Measurements from ENCODE around the gene MATN4. TPM values are rescaled to one million over a fixed set of nuclear protein-coding genes. Genes with fewer than 3 reads are reported as not detected.

MATN4 gene
- polyA plus RNA-seq, 1 donor from 2014 or later: not detected

DNA sequence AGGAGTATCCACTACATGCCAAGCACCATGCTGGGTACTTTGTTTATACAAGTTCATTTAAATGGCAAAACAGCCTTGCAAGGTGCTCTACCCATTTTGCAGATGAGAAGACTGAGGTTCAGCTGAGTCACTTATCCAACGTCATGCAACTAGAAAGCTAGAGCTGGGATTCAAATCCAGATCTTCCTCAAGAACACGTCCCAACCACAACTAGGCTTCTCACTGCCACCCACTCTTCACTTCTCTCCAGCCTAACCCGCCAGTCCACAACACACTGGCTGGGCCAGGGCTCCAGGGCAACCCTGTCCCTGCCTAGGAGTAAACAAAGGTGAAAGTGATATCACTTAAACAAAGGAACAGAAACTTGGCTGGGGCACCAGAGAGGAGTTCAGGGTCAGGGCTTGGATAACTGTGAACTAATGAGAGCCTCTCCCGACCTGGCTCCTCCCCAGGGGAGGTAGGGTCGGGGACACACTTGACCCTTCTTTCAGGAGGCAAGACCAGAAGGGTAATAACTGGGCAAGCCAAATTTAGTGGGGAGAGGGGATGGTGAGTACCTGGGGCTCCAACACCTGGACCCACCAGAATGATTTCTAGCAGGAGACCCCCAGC is 32.2 kb upstream of the MATN4 start:
- no peaks in the 10 kb centered on the region for H3K9me3 ChIP-seq (ENCODE audit: low read length)
- no peak overlapping the region for H3K27ac ChIP-seq (ENCODE audit: low read length)
- H4K20me1 ChIP-seq (ENCODE audit: insufficient read depth): no peaks in the 10 kb centered on the region
- no peak overlapping the region for H2AFZ ChIP-seq (ENCODE audit: low read depth, low read length)
- H3K9me2 ChIP-seq (ENCODE audit: insufficient read depth, low read length): no peaks in the 10 kb centered on the region
- no peak overlapping the region for H3K4me3 ChIP-seq (ENCODE audit: low read length)
- no peak for TF ChIP-seq MXI1 (conservative IDR thresholded peaks at IDR 0.05; ENCODE audit: poor library complexity, severe bottlenecking)
- TF ChIP-seq EZH2 (IDR thresholded peaks at IDR 0.05; ENCODE audit: borderline replicate concordance, insufficient read depth, low read length, poor library complexity, severe bottlenecking): no peak
- TF ChIP-seq, protein P1, sequence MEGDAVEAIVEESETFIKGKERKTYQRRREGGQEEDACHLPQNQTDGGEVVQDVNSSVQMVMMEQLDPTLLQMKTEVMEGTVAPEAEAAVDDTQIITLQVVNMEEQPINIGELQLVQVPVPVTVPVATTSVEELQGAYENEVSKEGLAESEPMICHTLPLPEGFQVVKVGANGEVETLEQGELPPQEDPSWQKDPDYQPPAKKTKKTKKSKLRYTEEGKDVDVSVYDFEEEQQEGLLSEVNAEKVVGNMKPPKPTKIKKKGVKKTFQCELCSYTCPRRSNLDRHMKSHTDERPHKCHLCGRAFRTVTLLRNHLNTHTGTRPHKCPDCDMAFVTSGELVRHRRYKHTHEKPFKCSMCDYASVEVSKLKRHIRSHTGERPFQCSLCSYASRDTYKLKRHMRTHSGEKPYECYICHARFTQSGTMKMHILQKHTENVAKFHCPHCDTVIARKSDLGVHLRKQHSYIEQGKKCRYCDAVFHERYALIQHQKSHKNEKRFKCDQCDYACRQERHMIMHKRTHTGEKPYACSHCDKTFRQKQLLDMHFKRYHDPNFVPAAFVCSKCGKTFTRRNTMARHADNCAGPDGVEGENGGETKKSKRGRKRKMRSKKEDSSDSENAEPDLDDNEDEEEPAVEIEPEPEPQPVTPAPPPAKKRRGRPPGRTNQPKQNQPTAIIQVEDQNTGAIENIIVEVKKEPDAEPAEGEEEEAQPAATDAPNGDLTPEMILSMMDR (IDR thresholded peaks at IDR 0.05; ENCODE audit: poor library complexity, severe bottlenecking): no peak
- TF ChIP-seq TAF1 (IDR thresholded peaks at IDR 0.05; ENCODE audit: low read depth): no peak
- TF ChIP-seq EP300 (conservative IDR thresholded peaks at IDR 0.05; ENCODE audit: poor library complexity, severe bottlenecking): no peak
- TF ChIP-seq, protein P2, sequence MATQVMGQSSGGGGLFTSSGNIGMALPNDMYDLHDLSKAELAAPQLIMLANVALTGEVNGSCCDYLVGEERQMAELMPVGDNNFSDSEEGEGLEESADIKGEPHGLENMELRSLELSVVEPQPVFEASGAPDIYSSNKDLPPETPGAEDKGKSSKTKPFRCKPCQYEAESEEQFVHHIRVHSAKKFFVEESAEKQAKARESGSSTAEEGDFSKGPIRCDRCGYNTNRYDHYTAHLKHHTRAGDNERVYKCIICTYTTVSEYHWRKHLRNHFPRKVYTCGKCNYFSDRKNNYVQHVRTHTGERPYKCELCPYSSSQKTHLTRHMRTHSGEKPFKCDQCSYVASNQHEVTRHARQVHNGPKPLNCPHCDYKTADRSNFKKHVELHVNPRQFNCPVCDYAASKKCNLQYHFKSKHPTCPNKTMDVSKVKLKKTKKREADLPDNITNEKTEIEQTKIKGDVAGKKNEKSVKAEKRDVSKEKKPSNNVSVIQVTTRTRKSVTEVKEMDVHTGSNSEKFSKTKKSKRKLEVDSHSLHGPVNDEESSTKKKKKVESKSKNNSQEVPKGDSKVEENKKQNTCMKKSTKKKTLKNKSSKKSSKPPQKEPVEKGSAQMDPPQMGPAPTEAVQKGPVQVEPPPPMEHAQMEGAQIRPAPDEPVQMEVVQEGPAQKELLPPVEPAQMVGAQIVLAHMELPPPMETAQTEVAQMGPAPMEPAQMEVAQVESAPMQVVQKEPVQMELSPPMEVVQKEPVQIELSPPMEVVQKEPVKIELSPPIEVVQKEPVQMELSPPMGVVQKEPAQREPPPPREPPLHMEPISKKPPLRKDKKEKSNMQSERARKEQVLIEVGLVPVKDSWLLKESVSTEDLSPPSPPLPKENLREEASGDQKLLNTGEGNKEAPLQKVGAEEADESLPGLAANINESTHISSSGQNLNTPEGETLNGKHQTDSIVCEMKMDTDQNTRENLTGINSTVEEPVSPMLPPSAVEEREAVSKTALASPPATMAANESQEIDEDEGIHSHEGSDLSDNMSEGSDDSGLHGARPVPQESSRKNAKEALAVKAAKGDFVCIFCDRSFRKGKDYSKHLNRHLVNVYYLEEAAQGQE (IDR thresholded peaks at IDR 0.05; ENCODE audit: borderline replicate concordance): no peak
- TF ChIP-seq RAD21 (conservative IDR thresholded peaks at IDR 0.05): no peak
- no peak for TF ChIP-seq POLR2AphosphoS5 (IDR thresholded peaks at IDR 0.05)
- TF ChIP-seq SMC3 (conservative IDR thresholded peaks at IDR 0.05; ENCODE audit: poor library complexity): no peak
- H3K36me3 ChIP-seq (ENCODE audit: insufficient read depth, low read length): no peaks in the 10 kb centered on the region
- no peak overlapping the region for H3K9ac ChIP-seq (ENCODE audit: low read length)
- no peaks in the 10 kb centered on the region for H3K27me3 ChIP-seq (ENCODE audit: insufficient read depth, low read depth, low read length)
- no peak overlapping the region for H3K4me2 ChIP-seq (ENCODE audit: low read length)
- H3F3A ChIP-seq (ENCODE audit: insufficient read depth, low read length, poor library complexity, severe bottlenecking): no peaks in the 10 kb centered on the region
- H3K79me2 ChIP-seq (replicated peaks; ENCODE audit: insufficient read depth, low read length): no peaks in the 10 kb centered on the region

DNA sequence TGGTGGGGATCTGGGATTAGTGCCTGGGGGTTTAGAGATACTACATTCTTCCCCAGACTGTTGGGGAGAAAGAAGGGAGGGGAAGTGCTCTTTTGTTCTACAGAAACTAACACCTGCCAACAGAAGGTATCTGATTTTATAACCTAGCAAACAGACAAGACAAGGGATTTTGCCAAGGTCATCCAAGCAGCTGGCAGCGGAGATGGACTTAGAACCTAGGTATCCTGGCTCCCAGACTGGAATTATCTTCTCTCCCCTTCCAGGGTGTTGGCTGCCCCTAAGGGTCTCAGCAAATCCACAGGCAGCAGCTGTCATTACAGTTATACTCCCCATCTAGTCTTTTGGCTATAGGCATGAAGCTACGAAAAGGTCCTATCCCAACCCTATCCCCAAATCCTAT is 31.7 kb upstream of the MATN4 start:
- no peaks in the 10 kb centered on the region for H4K20me1 ChIP-seq (ENCODE audit: insufficient read depth)
- no peaks in the 10 kb centered on the region for H3K36me3 ChIP-seq (ENCODE audit: insufficient read depth, low read length)
- H3F3A ChIP-seq (ENCODE audit: insufficient read depth, low read length, poor library complexity, severe bottlenecking): no peaks in the 10 kb centered on the region
- no peak overlapping the region for H3K27ac ChIP-seq (ENCODE audit: low read length)
- H3K79me2 ChIP-seq (replicated peaks; ENCODE audit: insufficient read depth, low read length): no peaks in the 10 kb centered on the region
- no peak overlapping the region for H3K4me3 ChIP-seq (ENCODE audit: low read length)
- H3K27me3 ChIP-seq (ENCODE audit: insufficient read depth, low read depth, low read length): no peaks in the 10 kb centered on the region
- no peaks in the 10 kb centered on the region for H3K9me3 ChIP-seq (ENCODE audit: low read length)
- H2AFZ ChIP-seq (ENCODE audit: low read depth, low read length): no peak overlapping the region
- TF ChIP-seq, protein P2 (IDR thresholded peaks at IDR 0.05; ENCODE audit: borderline replicate concordance): no peak
- no peak overlapping the region for H3K9ac ChIP-seq (ENCODE audit: low read length)
- no peak overlapping the region for H3K4me2 ChIP-seq (ENCODE audit: low read length)
- H3K9me2 ChIP-seq (ENCODE audit: insufficient read depth, low read length): no peaks in the 10 kb centered on the region
